ENCODE measurements around the gene MACROD1. TPM values are rescaled to one million over a fixed set of nuclear protein-coding genes. Genes with fewer than 3 reads are reported as not detected.

Gene MACROD1
- total and polyA plus RNA-seq, 12 donors = 77.6 to 497 (median 115) TPM

DNA sequence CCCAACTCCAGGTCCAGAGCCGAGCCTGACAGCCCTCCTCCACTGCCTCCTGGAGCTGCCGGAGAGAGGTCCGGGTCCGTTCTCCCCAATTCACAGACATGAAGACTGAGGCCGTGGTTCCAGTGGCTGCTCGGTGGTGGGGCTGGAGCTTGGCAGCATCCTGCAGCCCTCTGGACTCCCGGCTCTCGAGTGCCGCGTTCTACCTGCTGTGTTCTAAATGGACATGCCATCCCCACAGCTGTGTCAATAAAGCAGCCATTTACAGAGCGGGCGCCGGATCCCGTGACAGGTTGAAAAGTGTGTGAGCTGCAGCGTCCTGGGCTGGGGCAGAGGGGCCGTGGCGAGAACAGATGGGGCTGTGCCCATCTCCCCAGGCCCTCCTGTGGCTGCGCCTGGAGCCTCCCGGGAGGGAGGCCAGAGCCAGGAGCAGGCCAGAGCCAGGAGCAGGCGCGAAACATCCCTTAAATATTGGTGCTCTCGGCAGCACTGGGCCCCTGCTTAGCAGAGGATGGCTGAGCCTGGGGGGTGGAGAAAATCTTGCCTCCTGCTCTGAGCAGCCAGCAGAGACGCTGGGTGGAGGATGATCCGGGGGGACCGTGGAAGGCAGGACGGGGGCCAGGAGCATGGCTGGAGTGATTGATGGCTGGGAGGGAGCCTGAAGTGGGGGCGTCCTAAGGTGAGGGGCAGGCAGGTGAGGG is 84.0 kb downstream of the MACROD1 start:
- 90% methylated on average over 27 of the region's 27 CpGs for WGBS, 2 donors
- no peak for DNase-seq
- Histone ChIP-seq H3K4me3 (no peak overlapping the region), H3K4me1 (peaks cover 0 to 42% (median 25%) of the 10 kb centered on the region in 9 donors), H3K27me3 (no peaks in the 10 kb centered on the region), H3K9me3 (no peaks in the 10 kb centered on the region), H3K27ac (no peak overlapping the region), H3K36me3 (no peaks in the 10 kb centered on the region)
- intact Hi-C loops (cut with DNase I) = no loop called here
- TF ChIP-seq, protein P1, sequence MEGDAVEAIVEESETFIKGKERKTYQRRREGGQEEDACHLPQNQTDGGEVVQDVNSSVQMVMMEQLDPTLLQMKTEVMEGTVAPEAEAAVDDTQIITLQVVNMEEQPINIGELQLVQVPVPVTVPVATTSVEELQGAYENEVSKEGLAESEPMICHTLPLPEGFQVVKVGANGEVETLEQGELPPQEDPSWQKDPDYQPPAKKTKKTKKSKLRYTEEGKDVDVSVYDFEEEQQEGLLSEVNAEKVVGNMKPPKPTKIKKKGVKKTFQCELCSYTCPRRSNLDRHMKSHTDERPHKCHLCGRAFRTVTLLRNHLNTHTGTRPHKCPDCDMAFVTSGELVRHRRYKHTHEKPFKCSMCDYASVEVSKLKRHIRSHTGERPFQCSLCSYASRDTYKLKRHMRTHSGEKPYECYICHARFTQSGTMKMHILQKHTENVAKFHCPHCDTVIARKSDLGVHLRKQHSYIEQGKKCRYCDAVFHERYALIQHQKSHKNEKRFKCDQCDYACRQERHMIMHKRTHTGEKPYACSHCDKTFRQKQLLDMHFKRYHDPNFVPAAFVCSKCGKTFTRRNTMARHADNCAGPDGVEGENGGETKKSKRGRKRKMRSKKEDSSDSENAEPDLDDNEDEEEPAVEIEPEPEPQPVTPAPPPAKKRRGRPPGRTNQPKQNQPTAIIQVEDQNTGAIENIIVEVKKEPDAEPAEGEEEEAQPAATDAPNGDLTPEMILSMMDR (IDR thresholded peaks at IDR 0.05) = no peak
- ATAC-seq = no peak

DNA sequence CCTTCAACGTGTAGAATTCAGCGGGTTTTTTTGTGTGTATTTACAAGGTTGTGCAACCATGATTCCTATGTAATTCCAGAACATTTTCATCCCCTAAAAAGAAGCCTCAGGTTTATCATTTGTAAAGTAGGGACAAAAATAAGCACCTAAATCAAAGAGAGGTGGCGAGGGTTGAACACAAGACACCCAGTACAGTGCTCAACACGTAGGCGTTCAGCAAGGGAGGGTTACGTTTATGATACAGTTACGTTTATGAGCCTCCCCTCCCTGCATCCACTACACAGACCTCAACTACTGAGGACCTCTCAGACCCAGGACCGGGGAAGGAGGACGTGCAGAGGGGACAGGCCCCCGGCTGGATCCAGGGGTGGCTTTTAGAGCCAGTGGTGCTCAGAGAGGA is 85.5 kb downstream of the MACROD1 start:
- no peaks in the 10 kb centered on the region for H3K9me3 ChIP-seq
- DNase-seq (no peak), ATAC-seq (no peak)
- no peak overlapping the region for H3K4me3 ChIP-seq
- WGBS, 2 donors = 89 to 93% methylated on average over 10 of the region's 10 CpGs
- intact Hi-C loops (cut with DNase I) = no loop called here
- H3K27ac ChIP-seq = no peak overlapping the region
- no peaks in the 10 kb centered on the region for H3K36me3 ChIP-seq
- TF ChIP-seq, protein P1 (IDR thresholded peaks at IDR 0.05) = no peak
- H3K27me3 ChIP-seq = no peaks in the 10 kb centered on the region
- peaks cover 3 to 42% (median 27%) of the 10 kb centered on the region in 9 donors for H3K4me1 ChIP-seq

DNA sequence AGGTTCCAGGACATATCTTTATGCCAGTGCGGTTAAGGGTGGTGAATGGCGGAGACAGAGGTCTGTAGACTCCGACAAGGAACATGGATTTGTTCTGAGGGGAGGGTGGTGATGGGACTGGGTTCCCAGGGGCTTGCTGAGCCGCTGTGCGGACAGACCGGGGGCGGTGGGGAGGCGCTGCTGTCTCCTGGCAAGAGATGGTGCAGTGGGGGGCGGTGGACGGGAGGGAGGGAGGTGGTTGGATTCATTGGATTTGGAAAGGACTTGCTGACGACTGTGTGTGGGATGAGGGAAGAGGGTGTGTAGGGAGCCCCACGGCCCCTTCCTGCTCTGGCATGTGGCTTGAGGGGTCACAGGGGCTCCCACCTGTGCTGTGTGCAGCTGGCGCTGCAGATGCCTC is 87.0 kb downstream of the MACROD1 start:
- Histone ChIP-seq H3K9me3 (no peaks in the 10 kb centered on the region), H3K4me1 (peaks cover 3 to 41% (median 27%) of the 10 kb centered on the region in 9 donors), H3K36me3 (no peaks in the 10 kb centered on the region), H3K27me3 (no peaks in the 10 kb centered on the region), H3K4me3 (no peak overlapping the region), H3K27ac (no peak overlapping the region)
- peak in 3 of 8 donors; percentile 4 to 29 (median 6) for ATAC-seq
- 63 to 64% methylated on average over 13 of the region's 13 CpGs for WGBS, 2 donors
- TF ChIP-seq, protein P1 (IDR thresholded peaks at IDR 0.05) = no peak
- peak in 1 of 2 donors; percentile 29 for DNase-seq
- intact Hi-C loops (cut with DNase I) = no loop called here

DNA sequence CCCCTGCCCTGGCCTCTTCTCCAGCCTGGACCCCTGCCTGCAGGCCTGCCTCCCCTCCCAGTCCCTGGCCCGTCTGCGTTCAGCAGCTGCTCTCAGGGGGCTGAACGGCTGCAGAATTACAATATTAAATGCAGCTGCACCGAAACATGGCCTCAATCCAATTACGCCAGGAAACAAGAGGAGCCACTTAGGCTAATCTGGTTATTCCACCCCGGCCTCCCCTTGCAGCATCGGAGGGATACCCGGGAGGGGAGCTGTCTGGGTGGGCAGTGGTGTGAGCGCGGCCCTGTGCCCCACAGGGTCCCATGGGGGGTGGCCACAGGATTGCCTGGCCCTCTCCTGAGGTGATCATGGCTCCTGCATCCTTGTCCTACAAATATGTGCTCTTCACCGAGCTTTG is 87.6 kb downstream of the MACROD1 start:
- ATAC-seq = peak in 6 of 8 donors; percentile 25 to 60 (median 41)
- H3K36me3 ChIP-seq = no peaks in the 10 kb centered on the region
- no peaks in the 10 kb centered on the region for H3K9me3 ChIP-seq

More for the DNA sequence above, 87.6 kb downstream of the MACROD1 start:
- TF ChIP-seq, protein P1 (IDR thresholded peaks at IDR 0.05) = no peak
- DNase-seq = no peak
- Histone ChIP-seq H3K4me1 (peaks cover 3 to 43% (median 27%) of the 10 kb centered on the region in 9 donors), H3K27ac (no peak overlapping the region), H3K4me3 (no peak overlapping the region), H3K27me3 (no peaks in the 10 kb centered on the region)
- 5 to 14% methylated on average over 11 of the region's 11 CpGs for WGBS, 2 donors
- intact Hi-C loops (cut with DNase I) = no loop called here
